Fibroblast of skin of abdomen (primary cell): ENCODE data around the gene CACNG7.

Experiments used
- DNase-seq: peaks from one replicate; pipeline ENCODE4 v3.0.0-alpha.2; 2013

The CACNG7 gene

DNA sequence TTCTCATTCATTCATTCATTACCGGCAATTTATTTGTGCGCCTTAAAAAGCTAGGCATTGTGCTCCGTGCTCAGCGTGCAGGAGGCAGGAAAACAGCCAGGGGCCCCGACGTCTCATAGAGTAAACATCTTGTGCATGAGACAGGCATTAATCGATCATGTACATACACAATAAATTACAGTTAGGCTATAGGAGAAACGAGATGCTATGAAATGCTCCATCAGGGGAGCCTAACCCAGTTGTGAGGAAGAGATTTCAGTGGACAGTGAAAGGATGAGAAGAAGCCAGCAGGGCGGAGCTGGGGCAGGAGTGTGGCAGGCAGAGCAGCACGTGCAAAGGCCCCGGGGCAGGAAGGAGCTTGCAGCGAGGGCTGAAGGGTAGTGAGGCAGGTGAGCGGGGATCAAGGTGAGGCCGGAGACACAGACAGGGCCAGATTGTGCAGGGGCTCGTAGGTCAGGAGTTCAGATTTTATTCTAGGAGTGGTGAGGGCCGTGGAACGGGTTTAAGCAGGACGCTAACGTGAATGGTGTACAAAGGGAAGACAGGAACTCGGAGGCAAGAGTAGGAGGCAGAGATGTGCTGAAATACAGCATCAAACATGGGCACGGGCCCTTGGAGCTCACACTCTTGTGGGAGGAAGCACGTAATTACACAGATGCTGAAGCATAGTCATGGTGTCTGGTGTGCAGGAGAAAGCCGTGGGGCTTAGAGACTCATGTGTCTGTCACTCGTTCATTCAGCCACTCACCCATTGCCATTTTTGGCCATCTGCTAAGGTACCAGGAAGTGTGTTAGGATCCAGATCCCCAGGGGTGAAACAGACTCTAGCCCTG, 74.6 kb downstream of the CACNG7 start:
- DNase-seq, result no peak

DNA sequence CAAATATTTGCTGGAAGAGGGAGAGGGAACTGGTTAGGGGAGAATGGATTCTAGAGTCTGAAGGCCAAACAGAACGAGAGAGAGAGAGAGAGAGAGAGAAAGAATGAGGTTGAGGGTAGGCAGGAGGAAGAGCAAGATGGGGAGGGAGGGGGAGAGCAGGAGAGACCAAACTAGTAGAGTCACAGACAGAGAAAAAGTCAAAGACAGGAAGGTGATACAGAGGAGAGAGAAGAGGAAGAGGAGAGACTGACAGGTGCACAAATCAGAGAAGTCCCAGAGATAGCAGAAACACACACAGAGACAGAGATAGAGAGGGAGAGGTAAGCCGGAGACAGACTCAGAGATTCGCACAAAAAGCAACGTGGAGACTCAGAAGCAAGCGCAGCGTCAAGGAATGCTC, 76.8 kb downstream of the CACNG7 start:
- DNase-seq, result no peak

DNA sequence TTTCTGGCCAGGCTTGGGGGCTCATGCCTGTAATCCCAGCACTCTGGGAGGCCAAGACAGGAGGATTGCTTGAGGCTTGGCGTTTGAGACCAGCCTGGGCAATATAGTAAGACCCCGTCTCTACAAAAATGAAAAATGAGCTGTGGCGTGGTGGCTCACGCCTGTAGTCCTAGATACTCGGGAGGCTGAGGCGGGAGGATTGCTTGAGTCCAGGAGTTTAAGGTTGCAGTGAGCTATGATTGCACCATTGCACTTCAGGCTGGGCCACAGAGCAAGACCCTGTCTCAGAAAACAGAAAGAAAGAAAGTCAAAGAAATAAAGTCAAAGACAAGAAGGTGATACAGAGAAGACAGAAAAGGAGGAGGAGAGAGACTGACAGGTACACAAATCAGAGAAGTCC, 79.9 kb downstream of the CACNG7 start:
- DNase-seq, result no peak

DNA sequence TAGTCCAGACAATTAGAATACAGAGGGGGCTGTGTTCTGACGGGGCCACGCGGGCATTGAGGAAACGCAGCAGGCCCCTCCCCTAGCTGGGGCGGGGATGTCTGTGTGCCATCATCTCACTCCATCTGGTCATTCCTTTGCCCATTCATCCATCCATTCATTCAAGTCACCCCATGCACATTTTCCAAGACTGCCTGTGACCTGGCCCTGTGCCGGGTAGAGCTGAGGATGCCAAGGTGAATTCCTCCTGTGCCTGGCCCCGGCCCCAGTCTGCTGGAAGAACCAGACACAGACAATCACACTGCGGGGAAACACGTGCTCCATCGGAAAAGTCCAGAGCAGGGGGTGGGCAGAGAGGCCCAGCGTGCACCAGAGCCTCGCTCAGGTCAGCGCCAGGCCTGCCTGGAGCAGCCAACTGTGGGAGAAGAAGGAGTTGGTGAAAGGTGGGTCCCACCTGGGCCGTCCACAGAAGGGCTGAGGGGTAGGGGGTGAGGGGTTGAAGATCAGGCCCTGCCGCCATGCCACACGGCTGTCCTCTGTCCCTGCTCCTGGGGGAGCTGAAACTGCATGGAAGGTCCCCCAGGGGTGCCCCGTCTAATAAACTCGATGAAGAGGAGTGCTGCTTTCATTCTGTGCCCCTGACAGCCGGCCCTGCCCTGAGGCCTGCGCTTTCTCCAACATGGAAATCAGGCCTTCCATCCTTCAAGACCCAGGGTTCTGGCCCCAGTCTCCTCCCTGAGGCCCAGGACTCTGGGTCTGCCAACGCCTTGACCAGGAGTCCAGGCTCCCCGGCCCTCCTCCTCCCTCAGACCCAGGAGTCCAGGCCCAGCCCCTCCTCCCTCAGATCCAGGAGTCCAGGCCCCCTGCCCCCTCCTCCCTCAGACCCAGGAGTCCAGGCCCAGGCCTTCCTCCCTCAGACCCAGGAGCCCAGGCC, 80.8 kb downstream of the CACNG7 start:
- DNase-seq, result no peak

DNA sequence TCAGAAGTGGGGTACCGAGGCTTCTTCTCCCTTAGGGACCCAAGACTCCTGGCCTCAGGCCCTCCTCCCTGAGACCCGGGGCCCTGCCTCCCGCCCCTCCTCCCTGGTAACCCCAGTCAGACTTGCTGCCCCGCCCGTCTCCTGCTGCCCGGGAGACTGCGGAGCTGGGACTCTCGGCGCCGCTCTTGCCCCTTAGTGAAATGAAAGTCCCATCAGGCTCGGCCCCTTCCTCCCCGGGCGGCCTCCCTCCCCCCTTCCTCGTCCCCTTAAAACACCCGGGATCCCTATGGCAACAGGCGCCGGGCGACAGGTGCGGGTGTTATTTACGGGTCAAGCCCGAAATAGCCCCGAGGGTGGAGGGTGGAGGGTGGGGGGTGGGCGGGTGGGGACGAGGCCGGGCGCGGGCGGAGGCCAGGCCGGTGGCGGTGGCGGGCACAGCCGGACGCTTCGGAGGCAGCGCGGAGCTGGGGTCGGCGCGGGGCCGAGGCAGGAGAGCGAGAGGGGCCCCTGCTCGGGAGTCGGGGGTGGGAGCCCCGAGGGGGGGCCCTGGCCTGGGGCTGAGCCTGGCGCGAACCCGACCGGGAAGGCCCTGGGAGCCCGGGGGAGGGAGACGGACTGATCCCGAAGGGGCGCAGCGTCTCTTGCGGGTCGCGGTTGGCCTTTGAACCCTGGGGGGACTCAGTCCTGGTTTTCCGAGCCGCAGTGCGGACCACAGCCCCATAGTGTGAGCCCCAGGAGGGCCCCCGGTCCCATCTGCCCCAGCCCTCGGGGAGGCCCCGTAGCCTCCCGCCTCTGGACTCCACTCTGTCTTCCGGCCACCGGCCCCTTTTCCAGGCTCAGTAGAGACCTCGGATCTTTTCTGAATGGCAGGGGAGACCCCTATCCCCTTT, 82.4 kb downstream of the CACNG7 start, which contains the start of gene CACNG6:
CACNG6 (plus strand) TSS at position 414 of the 890 bp plus-strand sequence. CDS start 1,241 bp downstream, outside the sequence.
- DNase-seq, result no peak

DNA sequence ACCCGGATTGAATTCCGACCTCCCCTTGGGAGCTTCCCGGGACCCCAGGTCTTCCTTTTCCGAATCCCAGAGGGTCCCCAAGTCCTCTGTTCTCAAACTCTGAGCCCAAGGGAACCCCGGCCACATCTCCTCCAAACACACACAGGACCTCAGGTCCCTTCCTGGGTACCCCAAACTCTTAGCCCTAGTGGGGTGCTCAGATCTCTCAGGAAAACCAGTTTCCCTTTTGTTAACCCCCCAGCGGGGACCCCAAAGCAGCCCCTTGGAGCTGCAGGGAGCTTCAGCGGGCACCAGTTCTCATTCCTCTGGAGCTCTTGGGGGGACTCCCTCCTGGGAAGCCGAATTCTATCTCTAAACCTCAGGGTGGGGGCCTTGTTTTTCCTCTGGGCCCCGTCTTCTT, 83.1 kb downstream of the CACNG7 start:
- no peak for DNase-seq

DNA sequence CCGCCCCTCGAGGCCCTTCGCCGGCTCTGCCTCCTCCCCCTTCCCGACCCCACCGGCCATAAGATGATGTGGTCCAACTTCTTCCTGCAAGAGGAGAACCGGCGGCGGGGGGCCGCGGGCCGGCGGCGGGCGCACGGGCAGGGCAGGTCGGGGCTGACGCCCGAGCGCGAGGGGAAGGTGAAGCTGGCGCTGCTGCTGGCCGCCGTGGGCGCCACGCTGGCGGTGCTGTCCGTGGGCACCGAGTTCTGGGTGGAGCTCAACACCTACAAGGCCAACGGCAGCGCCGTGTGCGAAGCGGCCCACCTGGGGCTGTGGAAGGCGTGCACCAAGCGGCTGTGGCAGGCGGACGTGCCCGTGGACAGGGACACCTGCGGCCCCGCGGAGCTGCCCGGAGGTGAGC, 83.7 kb downstream of the CACNG7 start:
- DNase-seq, result no peak

DNA sequence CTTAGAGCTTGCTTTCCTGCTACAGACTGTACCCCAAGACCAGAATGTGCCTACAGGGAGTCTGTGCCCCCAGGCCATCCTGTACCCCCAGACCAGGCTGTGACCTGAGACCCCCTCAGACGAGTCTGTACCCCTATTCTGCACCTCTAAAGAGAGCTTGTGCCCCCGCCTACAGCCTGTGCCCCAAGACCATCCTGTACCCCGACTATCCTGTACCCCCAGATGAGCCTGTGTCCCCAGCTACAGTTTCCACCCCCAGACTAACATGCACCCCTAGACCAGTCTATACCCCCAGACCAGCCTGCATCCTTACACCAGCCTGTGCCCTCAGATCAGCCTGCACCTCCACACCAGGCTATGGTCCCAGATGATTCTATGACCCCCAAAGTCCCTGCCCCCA, 84.4 kb downstream of the CACNG7 start:
- DNase-seq, result no peak
